ENCODE results near the gene FOXO1.

FOXO1 gene

DNA sequence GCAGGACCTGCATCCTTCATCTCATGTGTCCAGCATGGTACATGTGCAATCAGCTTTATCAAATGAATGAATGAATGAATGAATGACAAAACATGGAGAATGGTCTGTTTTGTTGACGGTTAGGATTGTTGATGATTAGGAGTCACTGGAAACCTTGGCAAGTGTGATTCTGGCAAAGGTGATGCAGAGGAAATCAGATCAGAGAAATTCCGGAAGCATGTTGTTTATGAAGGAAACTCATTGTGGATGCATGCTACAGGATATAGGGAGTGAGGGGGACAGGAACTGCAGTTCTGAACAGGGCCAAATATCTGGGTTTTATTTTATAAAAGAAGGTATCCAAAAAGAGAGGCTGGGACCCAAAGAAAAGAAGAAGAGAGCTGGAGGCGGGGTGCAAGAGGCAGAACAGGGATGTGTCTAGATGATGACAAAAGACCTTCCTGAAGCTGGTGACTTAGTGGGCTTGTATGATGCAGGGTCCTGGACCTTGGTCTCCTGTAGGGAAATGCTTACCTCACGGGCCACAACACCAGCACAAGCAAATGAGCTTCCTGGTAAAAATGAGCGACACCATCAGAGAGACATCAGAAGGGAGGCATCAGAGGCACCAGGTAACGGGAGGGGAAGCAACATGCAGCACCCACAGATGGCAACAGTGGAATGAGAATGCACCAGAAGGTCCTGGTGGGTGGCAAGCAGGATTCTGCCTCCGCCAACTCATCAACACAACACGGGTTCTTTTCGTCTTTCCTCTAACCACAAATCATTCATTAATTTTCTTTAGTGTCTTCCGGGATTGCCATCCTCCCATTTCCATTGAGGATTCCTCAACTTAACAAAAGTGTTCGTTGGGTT is 159.6 kb downstream of the FOXO1 start:
- no peak for DNase-seq (ENCODE audit: low spot score)
